NB4 (cell line): ENCODE data around the gene KRTAP9-4.
"Not testable (repeated sequence)": the region's sequence is repeated elsewhere in the genome, so short reads cannot be mapped to it uniquely, and the experiment has no call there.

ENCODE experiments used
- DNase-seq: peaks from one replicate; pipeline ENCODE4 v3.0.0; 2010; ENCODE audit warnings: low read depth
- H3K4me3 ChIP-seq: one replicate; pipeline ENCODE4 v1.5.1; 2011; ENCODE audit warnings: mild to moderate bottlenecking, low read depth, low read length, moderate library complexity
- CTCF ChIP-seq: IDR thresholded peaks from one replicate; pipeline ENCODE4 v1.5.1; 2012; ENCODE audit warnings: low read depth, low read length
- MYC ChIP-seq: IDR thresholded peaks from 2 replicates; pipeline ENCODE4 v1.6.1; 2011; ENCODE audit warnings: low read depth, low read length
- POLR2A ChIP-seq: IDR thresholded peaks from 2 replicates; pipeline ENCODE4 v1.6.1; 2011; ENCODE audit warnings: mild to moderate bottlenecking; ENCODE audit not compliant: insufficient read length; ENCODE audit errors: extremely low read depth
- TF ChIP-seq, protein P1 (sequence below): IDR thresholded peaks from 2 replicates; pipeline ENCODE4 v1.6.1; 2011; ENCODE audit warnings: low read depth, low read length

KRTAP9-4 gene

DNA sequence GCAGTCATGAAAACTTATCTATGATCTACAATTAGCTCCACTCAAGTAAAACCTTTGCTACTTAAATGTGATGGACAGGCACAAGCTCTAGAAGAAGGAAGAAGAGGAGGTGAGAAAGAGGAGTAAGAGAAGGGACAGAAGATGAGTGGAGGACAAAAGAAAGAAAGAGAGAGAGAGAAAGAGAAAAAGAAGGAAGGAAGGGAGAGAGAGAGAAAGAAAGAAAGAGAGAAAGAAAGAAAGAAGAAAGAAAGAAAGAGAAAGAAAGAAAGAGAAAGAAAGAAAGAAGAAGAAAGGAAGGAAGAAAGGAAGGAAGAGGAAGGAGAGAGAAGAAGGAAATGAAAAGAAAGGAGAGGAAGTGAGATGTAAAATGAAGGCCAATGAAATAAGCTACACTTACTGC is 19.4 kb upstream of the KRTAP9-4 start:
- H3K4me3 ChIP-seq = no peak overlapping the region
- no peak for DNase-seq
- TF ChIP-seq, protein P1, sequence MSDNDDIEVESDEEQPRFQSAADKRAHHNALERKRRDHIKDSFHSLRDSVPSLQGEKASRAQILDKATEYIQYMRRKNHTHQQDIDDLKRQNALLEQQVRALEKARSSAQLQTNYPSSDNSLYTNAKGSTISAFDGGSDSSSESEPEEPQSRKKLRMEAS = no peak
- TF ChIP-seq MYC = no peak
- no peak for TF ChIP-seq CTCF
- TF ChIP-seq POLR2A = no peak

GRCh38 chr17:41231731-41232130 is 17.8 kb upstream of the KRTAP9-4 start:
- TF ChIP-seq MYC = no peak
- no peak for TF ChIP-seq CTCF
- TF ChIP-seq, protein P1 = no peak
- no peak for TF ChIP-seq POLR2A
- DNase-seq = no peak
- H3K4me3 ChIP-seq = no peak overlapping the region

DNA sequence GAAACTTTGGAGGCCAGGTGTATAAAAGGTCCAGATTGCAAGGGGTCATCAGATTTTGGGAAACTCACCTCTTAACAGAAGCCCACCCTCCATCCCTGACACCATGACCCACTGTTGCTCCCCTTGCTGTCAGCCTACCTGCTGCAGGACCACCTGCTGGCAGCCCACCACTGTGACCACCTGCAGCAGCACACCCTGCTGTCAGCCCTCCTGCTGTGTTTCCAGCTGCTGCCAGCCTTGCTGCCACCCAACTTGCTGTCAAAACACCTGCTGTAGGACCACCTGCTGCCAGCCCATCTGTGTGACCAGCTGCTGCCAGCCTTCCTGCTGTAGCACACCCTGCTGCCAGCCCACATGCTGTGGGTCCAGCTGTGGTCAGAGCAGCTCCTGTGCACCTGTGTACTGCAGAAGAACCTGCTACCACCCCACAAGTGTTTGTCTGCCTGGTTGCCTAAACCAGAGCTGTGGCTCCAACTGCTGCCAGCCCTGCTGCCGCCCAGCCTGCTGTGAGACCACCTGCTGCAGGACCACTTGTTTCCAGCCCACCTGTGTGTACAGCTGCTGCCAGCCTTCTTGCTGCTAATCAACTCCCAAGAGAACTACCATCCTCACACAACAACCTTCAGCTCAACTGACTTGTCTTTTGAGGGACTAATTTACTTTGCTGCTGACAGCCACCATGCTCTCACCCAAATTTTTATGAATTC is 16.9 kb upstream of the KRTAP9-4 start, which contains the start of gene KRTAP9-3:
Gene KRTAP9-3 (plus strand): TSS at position 51 of the 707 bp plus-strand sequence. CDS start 53 bp downstream, at position 104.
- DNase-seq, H3K4me3 ChIP-seq: not testable (repeated sequence)

GRCh38 chr17:41237116-41237515 is 12.4 kb upstream of the KRTAP9-4 start:
- not testable (repeated sequence) for H3K4me3 ChIP-seq, DNase-seq

- DNase-seq, H3K4me3 ChIP-seq: not testable (repeated sequence)
These were observed 11.5 kb upstream of the KRTAP9-4 start, which contains the start of gene KRTAP9-8 for GRCh38 chr17:41237949-41238437. TSS of gene KRTAP9-8 (plus strand) at chr17:41237999. CDS start at chr17:41238052, 53 bp downstream.

- not testable (repeated sequence) for H3K4me3 ChIP-seq, DNase-seq
These were observed 2.3 kb upstream of the KRTAP9-4 start for GRCh38 chr17:41246995-41247787.

DNA sequence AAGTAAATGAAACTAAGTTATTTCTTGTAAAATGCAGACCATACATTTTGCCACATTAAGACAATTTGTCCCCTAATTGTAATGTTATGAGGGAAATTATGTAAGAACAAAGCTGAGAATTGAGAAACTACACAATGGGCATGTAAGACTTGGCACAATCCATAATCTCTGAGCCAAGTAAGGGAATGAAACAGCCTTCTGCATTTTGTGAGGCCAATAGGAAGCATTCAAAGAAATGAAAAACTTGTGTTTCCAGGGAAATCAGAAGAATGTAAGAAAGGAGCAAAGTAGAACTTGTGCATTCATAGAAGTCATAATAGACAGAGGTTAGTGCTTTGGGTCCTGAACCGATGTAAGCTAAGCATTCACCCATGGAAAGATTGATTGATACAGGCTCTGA is 1.8 kb downstream of the KRTAP9-4 start:
- no peak overlapping the region for H3K4me3 ChIP-seq
- TF ChIP-seq POLR2A (no peak), MYC (no peak), CTCF (no peak)
- TF ChIP-seq, protein P1 = no peak
- DNase-seq = no peak

DNA sequence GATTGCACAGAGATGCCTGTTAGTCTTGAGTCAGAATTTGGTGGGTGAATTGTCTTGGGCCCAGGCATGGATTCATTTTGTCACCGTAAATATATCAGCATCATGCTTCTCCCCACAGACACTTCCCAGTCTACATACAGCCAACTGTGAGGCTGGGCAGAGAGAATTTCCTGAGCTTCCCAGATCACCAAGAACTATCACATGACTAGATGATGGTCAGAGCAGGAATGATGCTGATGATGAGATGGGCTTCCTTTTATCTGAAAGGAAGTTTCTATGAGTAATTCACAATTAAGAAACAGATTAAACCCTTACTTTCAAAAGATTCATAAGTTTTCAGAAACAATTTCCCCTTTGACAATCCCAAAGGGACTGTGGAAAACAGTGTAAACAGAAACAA is 5.4 kb downstream of the KRTAP9-4 start:
- no peak overlapping the region for H3K4me3 ChIP-seq
- TF ChIP-seq CTCF (no peak), MYC (no peak), POLR2A (no peak)
- TF ChIP-seq, protein P1 = no peak
- DNase-seq = no peak

DNA sequence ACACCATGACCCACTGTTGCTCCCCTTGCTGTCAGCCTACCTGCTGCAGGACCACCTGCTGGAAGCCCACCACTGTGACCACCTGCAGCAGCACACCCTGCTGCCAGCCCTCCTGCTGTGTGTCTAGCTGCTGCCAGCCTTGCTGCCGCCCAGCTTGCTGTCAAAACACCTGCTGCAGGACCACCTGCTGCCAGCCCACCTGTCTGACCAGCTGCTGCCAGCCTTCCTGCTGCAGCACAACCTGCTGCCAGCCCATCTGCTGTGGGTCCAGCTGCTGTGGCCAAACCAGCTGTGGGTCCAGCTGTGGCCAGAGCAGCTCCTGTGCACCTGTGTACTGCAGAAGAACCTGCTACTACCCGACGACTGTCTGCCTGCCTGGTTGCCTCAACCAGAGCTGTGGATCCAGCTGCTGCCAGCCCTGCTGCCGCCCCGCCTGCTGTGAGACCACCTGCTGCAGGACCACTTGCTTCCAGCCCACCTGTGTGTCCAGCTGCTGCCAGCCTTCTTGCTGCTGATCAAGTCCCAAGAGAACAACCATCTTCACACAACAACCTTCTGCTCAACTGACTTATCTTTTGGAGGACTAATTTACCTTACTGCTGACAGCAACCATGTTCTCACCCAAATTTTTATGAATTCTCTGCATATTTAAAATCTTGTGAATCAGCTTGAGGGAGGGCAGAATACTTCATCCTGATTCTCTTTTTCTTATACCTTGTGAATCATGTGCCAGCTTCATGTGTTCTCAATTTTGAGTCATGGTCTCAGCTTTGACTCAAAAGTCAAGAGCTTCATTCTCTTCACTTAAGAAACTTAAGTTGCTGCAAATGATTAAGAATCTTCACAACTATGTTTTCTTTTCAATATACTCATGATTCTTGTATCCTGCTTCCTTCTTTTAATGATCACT is 6.1 kb downstream of the KRTAP9-4 start, which contains the start of gene KRTAP9-9:
Gene KRTAP9-9 (plus strand): TSS at position 4 of the 910 bp plus-strand sequence.
- not testable (repeated sequence) for DNase-seq, H3K4me3 ChIP-seq
